Measurements from ENCODE around the gene ERAL1. TPM values are rescaled to one million over a fixed set of nuclear protein-coding genes. Genes with fewer than 3 reads are reported as not detected.

Gene ERAL1
- total RNA-seq, 1 experiment from 2014 or later, result 70.1 TPM

GRCh38 chr17:28896884-28897768 is 42.3 kb downstream of the ERAL1 start, which contains the start of gene FLOT2 (continued):
- TF ChIP-seq PREB (CRISPR knock-in tag; IDR thresholded peaks at IDR 0.05; ENCODE audit: borderline replicate concordance) (no peak), NR1H2 (CRISPR knock-in tag; IDR thresholded peaks at IDR 0.05) (no peak), USF1 (CRISPR knock-in tag; IDR thresholded peaks at IDR 0.05) (no peak), CREB1 (CRISPR knock-in tag; IDR thresholded peaks at IDR 0.05) (no peak), CDX4 (CRISPR knock-in tag; IDR thresholded peaks at IDR 0.05; ENCODE audit: borderline replicate concordance) (no peak), KAT7 (CRISPR knock-in tag; IDR thresholded peaks at IDR 0.05; ENCODE audit: borderline replicate concordance) (peak; percentile 94), RELA (CRISPR knock-in tag; IDR thresholded peaks at IDR 0.05; ENCODE audit: borderline replicate concordance) (peak; percentile 76; the same call in 1 of the 2 replicates), ZNF416 (CRISPR knock-in tag; IDR thresholded peaks at IDR 0.05) (peak; percentile 59; the same call in 1 of the 2 replicates), USF2 (CRISPR knock-in tag; IDR thresholded peaks at IDR 0.05) (peak; percentile 48), ETV6 (CRISPR knock-in tag; IDR thresholded peaks at IDR 0.05) (0 out of 2 replicates have a peak, but pooled peaks have one; percentile 25), ZNF219 (CRISPR knock-in tag; IDR thresholded peaks at IDR 0.05; ENCODE audit: borderline replicate concordance) (no peak), HMGA2 (CRISPR knock-in tag; IDR thresholded peaks at IDR 0.05) (no peak), AFF4 (CRISPR knock-in tag; IDR thresholded peaks at IDR 0.05; ENCODE audit: borderline replicate concordance) (no peak; the same call in 1 of the 2 replicates), FOXP1 (CRISPR knock-in tag; IDR thresholded peaks at IDR 0.05; ENCODE audit: borderline replicate concordance) (peak; percentile 88), NR2C2 (CRISPR knock-in tag; IDR thresholded peaks at IDR 0.05) (no peak), MXD4 (CRISPR knock-in tag; IDR thresholded peaks at IDR 0.05; ENCODE audit: borderline replicate concordance) (no peak), ZNF396 (CRISPR knock-in tag; IDR thresholded peaks at IDR 0.05; ENCODE audit: borderline replicate concordance) (no peak), ZNF263 (CRISPR knock-in tag; IDR thresholded peaks at IDR 0.05; ENCODE audit: low read depth) (no peak), ZMAT4 (CRISPR knock-in tag; IDR thresholded peaks at IDR 0.05) (peak; percentile 31; the same call in 1 of the 2 replicates)
- TF ChIP-seq, protein P1, sequence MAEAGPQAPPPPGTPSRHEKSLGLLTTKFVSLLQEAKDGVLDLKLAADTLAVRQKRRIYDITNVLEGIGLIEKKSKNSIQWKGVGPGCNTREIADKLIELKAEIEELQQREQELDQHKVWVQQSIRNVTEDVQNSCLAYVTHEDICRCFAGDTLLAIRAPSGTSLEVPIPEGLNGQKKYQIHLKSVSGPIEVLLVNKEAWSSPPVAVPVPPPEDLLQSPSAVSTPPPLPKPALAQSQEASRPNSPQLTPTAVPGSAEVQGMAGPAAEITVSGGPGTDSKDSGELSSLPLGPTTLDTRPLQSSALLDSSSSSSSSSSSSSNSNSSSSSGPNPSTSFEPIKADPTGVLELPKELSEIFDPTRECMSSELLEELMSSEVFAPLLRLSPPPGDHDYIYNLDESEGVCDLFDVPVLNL (CRISPR knock-in tag; IDR thresholded peaks at IDR 0.05; ENCODE audit: borderline replicate concordance, low read depth), result no peak
- TF ChIP-seq, protein P2, sequence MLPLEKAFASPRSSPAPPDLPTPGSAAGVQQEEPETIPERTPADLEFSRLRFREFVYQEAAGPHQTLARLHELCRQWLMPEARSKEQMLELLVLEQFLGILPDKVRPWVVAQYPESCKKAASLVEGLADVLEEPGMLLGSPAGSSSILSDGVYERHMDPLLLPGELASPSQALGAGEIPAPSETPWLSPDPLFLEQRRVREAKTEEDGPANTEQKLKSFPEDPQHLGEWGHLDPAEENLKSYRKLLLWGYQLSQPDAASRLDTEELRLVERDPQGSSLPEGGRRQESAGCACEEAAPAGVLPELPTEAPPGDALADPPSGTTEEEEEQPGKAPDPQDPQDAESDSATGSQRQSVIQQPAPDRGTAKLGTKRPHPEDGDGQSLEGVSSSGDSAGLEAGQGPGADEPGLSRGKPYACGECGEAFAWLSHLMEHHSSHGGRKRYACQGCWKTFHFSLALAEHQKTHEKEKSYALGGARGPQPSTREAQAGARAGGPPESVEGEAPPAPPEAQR (CRISPR knock-in tag; IDR thresholded peaks at IDR 0.05), result no peak
- TF ChIP-seq, protein P3, sequence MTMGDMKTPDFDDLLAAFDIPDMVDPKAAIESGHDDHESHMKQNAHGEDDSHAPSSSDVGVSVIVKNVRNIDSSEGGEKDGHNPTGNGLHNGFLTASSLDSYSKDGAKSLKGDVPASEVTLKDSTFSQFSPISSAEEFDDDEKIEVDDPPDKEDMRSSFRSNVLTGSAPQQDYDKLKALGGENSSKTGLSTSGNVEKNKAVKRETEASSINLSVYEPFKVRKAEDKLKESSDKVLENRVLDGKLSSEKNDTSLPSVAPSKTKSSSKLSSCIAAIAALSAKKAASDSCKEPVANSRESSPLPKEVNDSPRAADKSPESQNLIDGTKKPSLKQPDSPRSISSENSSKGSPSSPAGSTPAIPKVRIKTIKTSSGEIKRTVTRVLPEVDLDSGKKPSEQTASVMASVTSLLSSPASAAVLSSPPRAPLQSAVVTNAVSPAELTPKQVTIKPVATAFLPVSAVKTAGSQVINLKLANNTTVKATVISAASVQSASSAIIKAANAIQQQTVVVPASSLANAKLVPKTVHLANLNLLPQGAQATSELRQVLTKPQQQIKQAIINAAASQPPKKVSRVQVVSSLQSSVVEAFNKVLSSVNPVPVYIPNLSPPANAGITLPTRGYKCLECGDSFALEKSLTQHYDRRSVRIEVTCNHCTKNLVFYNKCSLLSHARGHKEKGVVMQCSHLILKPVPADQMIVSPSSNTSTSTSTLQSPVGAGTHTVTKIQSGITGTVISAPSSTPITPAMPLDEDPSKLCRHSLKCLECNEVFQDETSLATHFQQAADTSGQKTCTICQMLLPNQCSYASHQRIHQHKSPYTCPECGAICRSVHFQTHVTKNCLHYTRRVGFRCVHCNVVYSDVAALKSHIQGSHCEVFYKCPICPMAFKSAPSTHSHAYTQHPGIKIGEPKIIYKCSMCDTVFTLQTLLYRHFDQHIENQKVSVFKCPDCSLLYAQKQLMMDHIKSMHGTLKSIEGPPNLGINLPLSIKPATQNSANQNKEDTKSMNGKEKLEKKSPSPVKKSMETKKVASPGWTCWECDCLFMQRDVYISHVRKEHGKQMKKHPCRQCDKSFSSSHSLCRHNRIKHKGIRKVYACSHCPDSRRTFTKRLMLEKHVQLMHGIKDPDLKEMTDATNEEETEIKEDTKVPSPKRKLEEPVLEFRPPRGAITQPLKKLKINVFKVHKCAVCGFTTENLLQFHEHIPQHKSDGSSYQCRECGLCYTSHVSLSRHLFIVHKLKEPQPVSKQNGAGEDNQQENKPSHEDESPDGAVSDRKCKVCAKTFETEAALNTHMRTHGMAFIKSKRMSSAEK (CRISPR knock-in tag; IDR thresholded peaks at IDR 0.05; ENCODE audit: borderline replicate concordance), result no peak

Measured in WTC11 (cell line).